Measurements from ENCODE around the gene CSRNP3.

- TF ChIP-seq CTCF (conservative IDR thresholded peaks at IDR 0.05; ENCODE audit: low read length) = no peak
- TF ChIP-seq EZH2phosphoT487 (IDR thresholded peaks at IDR 0.05; ENCODE audit: borderline replicate concordance) = no peak
These were observed 33.9 kb upstream of the CSRNP3 start for GRCh38 chr2:165435611-165436010.

Measured in Loucy (cell line).